Stimulated activated naive CD8-positive, alpha-beta T cell treated with anti-CD3 and anti-CD28 coated beads, Interleukin-15, Interleukin-2, amounts not matched to agents 100 ng/mL and 50 ng/mL, for 24 hours (primary cell): Measurements from ENCODE around the gene GRWD1.

ENCODE experiments used
- H3K27ac Mint-ChIP-seq: one replicate; pipeline ENCODE4 v1.8.0; 2021; ENCODE audit warnings: mild to moderate bottlenecking, mixed read lengths
- H3K27me3 Mint-ChIP-seq: one replicate; pipeline ENCODE4 v1.8.0; 2021; ENCODE audit warnings: mixed read lengths
- H3K36me3 Mint-ChIP-seq: one replicate; pipeline ENCODE4 v1.8.0; 2021; ENCODE audit warnings: low read depth, mixed read lengths
- H3K4me1 Mint-ChIP-seq: one replicate; pipeline ENCODE4 v1.8.0; 2021; ENCODE audit warnings: low read depth, mixed read lengths
- H3K4me3 Mint-ChIP-seq: one replicate; pipeline ENCODE4 v1.8.0; 2021; ENCODE audit warnings: mild to moderate bottlenecking, mixed read lengths
- H3K9me3 Mint-ChIP-seq: one replicate; pipeline ENCODE4 v1.8.0; 2021; ENCODE audit warnings: mixed read lengths

GRWD1 gene

GRCh38 chr19:48501494-48502349 lies 55.9 kb downstream of the GRWD1 start:
- H3K27ac Mint-ChIP-seq: peak overlapping the region; percentile 58
- H3K4me1 Mint-ChIP-seq: peaks cover 5% of the 10 kb centered on the region
- no peaks in the 10 kb centered on the region for H3K36me3 Mint-ChIP-seq
- H3K4me3 Mint-ChIP-seq: peak overlapping the region; percentile 23
- H3K27me3 Mint-ChIP-seq: peaks cover 9% of the 10 kb centered on the region
- no peaks in the 10 kb centered on the region for H3K9me3 Mint-ChIP-seq

GRCh38 chr19:48502350-48503018 lies 56.7 kb downstream of the GRWD1 start:
- H3K9me3 Mint-ChIP-seq: no peaks in the 10 kb centered on the region
- H3K27ac Mint-ChIP-seq: no peak overlapping the region
- no peak overlapping the region for H3K4me3 Mint-ChIP-seq
- peaks cover 5% of the 10 kb centered on the region for H3K4me1 Mint-ChIP-seq
- H3K27me3 Mint-ChIP-seq: peaks cover 3% of the 10 kb centered on the region
- H3K36me3 Mint-ChIP-seq: no peaks in the 10 kb centered on the region

- Mint-ChIP-seq H3K4me1 (peaks cover 11% of the 10 kb centered on the region), H3K9me3 (no peaks in the 10 kb centered on the region), H3K27ac (no peak overlapping the region), H3K27me3 (no peaks in the 10 kb centered on the region), H3K4me3 (no peak overlapping the region), H3K36me3 (no peaks in the 10 kb centered on the region)
Observed at GRCh38 chr19:48506138-48506733, 60.5 kb downstream of the GRWD1 start.
